K562 (cell line): ENCODE results near the gene AKNAD1. TPM values are rescaled to one million over a fixed set of nuclear protein-coding genes. Genes with fewer than 3 reads are reported as not detected.

Experiments used
- ATAC-seq: fragments of 200-7000 bp; cut with Tn5 transposase; 3 replicates; pipeline ENCODE4 v1.9.1; 2020; ENCODE audit warnings: moderate library complexity
- BruUV-seq: library from RNA; stranded (reverse); fragments of 400-500 nt; replicated peaks from 2 replicates; lab custom pipeline; 2021; lab: Mats Ljungman, UMichigan
- CTCF ChIA-PET: fragments of 300-600 bp; formaldehyde crosslinking; extraction: SDS; loops from one replicate; lab custom pipeline; 2021; ENCODE audit warnings: low intra/inter-chr PET ratio; lab: Yijun Ruan, JAX
- POLR2A ChIA-PET: fragments of 300-600, 350-650 bp; sonication (Branson Sonifier 250); formaldehyde crosslinking; extraction: SDS; loops from one replicate; lab custom pipeline; 2021; ENCODE audit warnings: antibody characterized with exemption, inconsistent platforms; lab: Yijun Ruan, JAX
- DNase-seq, 4 experiments: peaks; one replicate each; pipeline versions ENCODE4 v3.0.0 to v3.0.0-alpha.2; 2011 to 2018; ENCODE audit warnings: low spot score in 3 of 4, mixed read lengths in 3 of 4; ENCODE audit errors: extremely low read depth in 1 of 4
- FAIRE-seq: peaks from 2 replicates; lab custom pipeline; 2011; peaks lifted over from hg19 to GRCh38; lab: Jason Lieb, UNC
- H2AFZ ChIP-seq: 2 replicates; pipeline ENCODE4 v1.6.0; 2011; ENCODE audit warnings: low read depth, low read length, control low read depth, inconsistent platforms
- H3K27ac ChIP-seq: fragments of 200-600 bp; 3 replicates; pipeline ENCODE4 v1.8.0; 2011; ENCODE audit warnings: low read depth, mild to moderate bottlenecking, control low read depth, inconsistent platforms, low read length, moderate library complexity, mixed read lengths; ENCODE audit errors: extremely low read depth
- H3K27me3 ChIP-seq, 2 experiments: fragments of 300-600 bp in 1 of 2; 2 replicates in 1 of 2; 3 replicates in 1 of 2; pipeline versions ENCODE4 v1.6.0 to v1.8.0; 2011; ENCODE audit warnings: inconsistent platforms in 2 of 2, low read length in 2 of 2, mild to moderate bottlenecking in 1 of 2, mixed read lengths in 1 of 2, moderate library complexity in 1 of 2; ENCODE audit not compliant: control insufficient read depth in 2 of 2, insufficient read depth in 2 of 2
- H3K36me3 ChIP-seq: fragments of 300-600 bp; 3 replicates; pipeline ENCODE4 v1.8.0; 2011; ENCODE audit warnings: mild to moderate bottlenecking, low read length, inconsistent platforms; ENCODE audit not compliant: control insufficient read depth, insufficient read depth
- H3K4me1 ChIP-seq, 2 experiments: fragments of 200-600 bp in 1 of 2; replicated peaks in 1 of 2; 2 replicates in 1 of 2; 3 replicates in 1 of 2; pipeline versions ENCODE4 v1.5.1 to v1.8.0; 2011; ENCODE audit warnings: inconsistent platforms in 2 of 2, low read length in 2 of 2, mild to moderate bottlenecking in 1 of 2, mixed read lengths in 1 of 2, moderate library complexity in 1 of 2; ENCODE audit not compliant: control insufficient read depth in 2 of 2, insufficient read depth in 2 of 2
- H3K4me2 ChIP-seq: 2 replicates; pipeline ENCODE4 v1.6.1; 2011; ENCODE audit warnings: low read length, control low read depth, inconsistent platforms, mixed read lengths; ENCODE audit not compliant: insufficient read depth
- H3K4me3 ChIP-seq: fragments of 200-600 bp; sonication (generic), shearing (Covaris generic); 2 replicates; pipeline ENCODE4 v1.5.1; 2016; ENCODE audit warnings: control low read depth, inconsistent platforms
- H3K79me2 ChIP-seq: fragments of 200-600 bp; 3 replicates; pipeline ENCODE4 v1.8.0; 2011; ENCODE audit warnings: low read length, inconsistent platforms; ENCODE audit not compliant: control insufficient read depth, insufficient read depth
- H3K9ac ChIP-seq, 2 experiments: 2 replicates each; pipeline versions ENCODE4 v1.6.0 to v1.6.1; 2011; ENCODE audit warnings: low read depth in 2 of 2, low read length in 2 of 2, control low read depth in 1 of 2, inconsistent platforms in 1 of 2, mild to moderate bottlenecking in 1 of 2, mixed read lengths in 1 of 2; ENCODE audit not compliant: insufficient read depth in 1 of 2
- H3K9me1 ChIP-seq: one replicate; pipeline ENCODE4 v1.6.0; 2011; ENCODE audit warnings: inconsistent platforms, mild to moderate bottlenecking, low read length, moderate library complexity; ENCODE audit not compliant: control insufficient read depth, insufficient read depth
- H3K9me3 ChIP-seq: replicated peaks from 2 replicates; pipeline ENCODE4 v1.5.1; 2011; ENCODE audit warnings: low read depth, low read length, inconsistent platforms; ENCODE audit not compliant: control insufficient read depth, insufficient read depth
- H4K20me1 ChIP-seq: replicated peaks from 2 replicates; pipeline ENCODE4 v1.6.1; 2011; ENCODE audit warnings: low read length, inconsistent platforms, mixed read lengths; ENCODE audit not compliant: control insufficient read depth, insufficient read depth
- DEAF1 ChIP-seq: fragments of 450-650 bp; formaldehyde crosslinking; IDR thresholded peaks from 2 replicates; pipeline ENCODE4 v1.4.0; 2020; ENCODE audit warnings: mild to moderate bottlenecking, moderate library complexity
- FIP1L1 ChIP-seq: fragments of 200-400 bp; formaldehyde crosslinking; IDR thresholded peaks from 2 replicates; pipeline ENCODE4 v1.6.1; 2018; ENCODE audit warnings: mild to moderate bottlenecking, low read depth, low read length; ENCODE audit not compliant: poor library complexity, severe bottlenecking
- HMG20B ChIP-seq: fragments of 250-450 bp; sonication (Bioruptor Pico); IDR thresholded peaks from 2 replicates; pipeline ENCODE4 v1.5.0; 2021; ENCODE audit warnings: mild to moderate bottlenecking
- NR3C1 ChIP-seq: sonication (generic); formaldehyde crosslinking; IDR thresholded peaks from 2 replicates; pipeline ENCODE4 v1.8.1; 2022; ENCODE audit warnings: missing genetic modification reagents
- SREBF1 ChIP-seq: fragments of 150-350 bp; IDR thresholded peaks from 2 replicates; pipeline ENCODE4 v1.6.1; 2014; ENCODE audit warnings: antibody characterized with exemption, low read depth, low read length, borderline replicate concordance
- TAF9B ChIP-seq: fragments of 450-650 bp; IDR thresholded peaks from 2 replicates; pipeline ENCODE4 v1.6.1; 2018; ENCODE audit warnings: mild to moderate bottlenecking; ENCODE audit not compliant: partially characterized antibody
- TRIM24 ChIP-seq, 2 experiments: fragments of 450-650 bp; IDR thresholded peaks; 2 replicates each; pipeline ENCODE4 v1.6.1; 2016
- USF2 ChIP-seq: sonication (generic); formaldehyde crosslinking; IDR thresholded peaks from 2 replicates; pipeline ENCODE4 v1.5.0; 2020; ENCODE audit warnings: missing genetic modification reagents
- ZKSCAN1 ChIP-seq: fragments of 150-350 bp; IDR thresholded peaks from 2 replicates; pipeline ENCODE4 v1.6.1; 2016; ENCODE audit warnings: low read depth, low read length
- ZNF165 ChIP-seq: fragments of 250-450 bp; sonication (Bioruptor Pico); IDR thresholded peaks from 2 replicates; pipeline ENCODE4 v1.4.0; 2020; ENCODE audit warnings: borderline replicate concordance
- WGBS: fragments of 100-300 bp; shearing (Covaris generic); methylation state at CpG from one replicate; pipeline ENCODE4 v1.1.6; 2016; ENCODE audit warnings: low coverage, mixed read lengths; ENCODE audit not compliant: insufficient coverage; ENCODE audit errors: missing lambda C conversion rate; 5-methylcytosine and 5-hydroxymethylcytosine counted together
- in situ Hi-C: fragments of 300-500 bp; cut with MboI; formaldehyde crosslinking; loops from 4 replicates; pipeline ENCODE4 v1.15.0; 2018; ENCODE audit warnings: inconsistent platforms, mixed read lengths
- intact Hi-C: fragments of 100-400 bp; cut with micrococcal nuclease; formaldehyde crosslinking; loops from 2 replicates; pipeline ENCODE4 v1.14.2; 2022
- polyA plus RNA-seq, 8 experiments: library from polyadenylated mRNA; depleted of rRNA in 4 of 8; stranded (reverse) in 5 of 8; unstranded in 3 of 8; fragments of >200 nt; fragmentation: Nextera tagmentation in 2 of 8; fragmentation: Illumina TruSeq in 1 of 8; extraction: Ambion mirVana in 2 of 8; extraction: Trizol in 1 of 8; gene quantifications; 2 replicates each; pipeline versions ENCODE4 v1.2.1 to v1.2.3, GENCODE V29; 2011 to 2014; ENCODE audit warnings: inconsistent platforms in 1 of 8, missing spikeins in 1 of 8
- total RNA-seq, 7 experiments: library from RNA; depleted of rRNA in 6 of 7; stranded (reverse); fragments of >200 nt in 6 of 7; fragmentation: Illumina TruSeq in 2 of 7; extraction: Trizol in 2 of 7; gene quantifications; 2 replicates each; pipeline versions ENCODE4 v1.2.1 to v1.2.3, GENCODE V29; 2011 to 2021; ENCODE audit warnings: low replicate concordance in 1 of 7

The AKNAD1 gene
- total and polyA plus RNA-seq, 9 of the 15 experiments (the other 6 are each of a cell fraction or from before 2014, with no cell fraction given), result 0.13 to 0.30 TPM; not detected in 7

- no peak for DNase-seq
- no peaks in the 10 kb centered on the region for H3K4me1 ChIP-seq
- H3K36me3 ChIP-seq, result no peaks in the 10 kb centered on the region
- H3K9me1 ChIP-seq, result no peaks in the 10 kb centered on the region
- CTCF ChIA-PET, result no interaction called here
- H3K79me2 ChIP-seq, result no peaks in the 10 kb centered on the region
- H3K9me3 ChIP-seq, result no peaks in the 10 kb centered on the region
- TF ChIP-seq TRIM24 (IDR thresholded peaks at IDR 0.05), result peak in 1 of 2 experiments; percentile 52; a peak in 1 of 4 replicates
- no peak for TF ChIP-seq USF2 (CRISPR knock-in tag)
- H3K4me2 ChIP-seq, result no peak overlapping the region
- POLR2A ChIA-PET, result interaction anchor here (0.9 kb wide), 1 partner anchor 9 kb away, joined by 3 read pairs; no protein-coding TSS in a partner anchor
- in situ Hi-C loops, result no loop called here
- BruUV-seq, result no TSS peak
- 18% methylated on average over 7 of the region's 7 CpGs for WGBS
- H3K4me3 ChIP-seq, result no peak overlapping the region
- H3K27ac ChIP-seq, result no peak overlapping the region
- ATAC-seq, result peak; percentile 19; the same call in 1 of the 3 replicates
- H4K20me1 ChIP-seq, result no peaks in the 10 kb centered on the region
- no peak for FAIRE-seq
- intact Hi-C loops, result no loop called here
- no peak overlapping the region for H2AFZ ChIP-seq
- peaks cover 17 to 18% of the 10 kb centered on the region in 2 experiments; a peak in 3 of 5 replicates for H3K27me3 ChIP-seq
- H3K9ac ChIP-seq, result no peak overlapping the region
Observed at GRCh38 chr1:108850929-108851328, 6.0 kb downstream of the AKNAD1 start.

GRCh38 chr1:108848806-108849205, 8.1 kb downstream of the AKNAD1 start:
- Histone ChIP-seq H3K36me3 (no peaks in the 10 kb centered on the region), H3K4me1 (no peaks in the 10 kb centered on the region), H4K20me1 (no peaks in the 10 kb centered on the region), H3K4me2 (no peak overlapping the region), H3K9me3 (no peaks in the 10 kb centered on the region), H3K9me1 (no peaks in the 10 kb centered on the region), H3K27me3 (peaks cover 20 to 22% of the 10 kb centered on the region in 2 experiments; a peak in 3 of 5 replicates), H3K9ac (no peak overlapping the region), H2AFZ (no peak overlapping the region), H3K79me2 (no peaks in the 10 kb centered on the region), H3K27ac (no peak overlapping the region), H3K4me3 (no peak overlapping the region)
- ChIA-PET CTCF (no interaction called here), POLR2A (no interaction called here)
- FAIRE-seq (no peak), ATAC-seq (no peak), DNase-seq (no peak)
- intact Hi-C loops (no loop called here), in situ Hi-C loops (no loop called here)
- BruUV-seq, result no TSS peak
- TF ChIP-seq ZKSCAN1 (no peak), ZNF165 (CRISPR knock-in tag) (no peak), SREBF1 (no peak), FIP1L1 (no peak), NR3C1 (CRISPR knock-in tag) (no peak), HMG20B (CRISPR knock-in tag) (no peak), TAF9B (no peak), DEAF1 (CRISPR knock-in tag) (no peak)
